Brain pericyte (primary cell): ENCODE results near the gene SEMA6B.

Source experiments
- DNase-seq: peaks from one replicate; pipeline ENCODE4 v3.0.0-alpha.2; 2012; ENCODE audit warnings: low read depth, low spot score

The SEMA6B gene

GRCh38 chr19:4493104-4493928, 66.2 kb downstream of the SEMA6B start:
- no peak for DNase-seq
